GM19395 (cell line): Measurements from ENCODE around the gene M1AP.

Source experiments
- ATAC-seq: cut with Tn5 transposase; IDR thresholded peaks from one replicate; pipeline ENCODE4 v1.9.1; 2021; ENCODE audit warnings: mild to moderate bottlenecking, moderate library complexity; ENCODE audit not compliant: unreplicated experiment

M1AP gene

DNA sequence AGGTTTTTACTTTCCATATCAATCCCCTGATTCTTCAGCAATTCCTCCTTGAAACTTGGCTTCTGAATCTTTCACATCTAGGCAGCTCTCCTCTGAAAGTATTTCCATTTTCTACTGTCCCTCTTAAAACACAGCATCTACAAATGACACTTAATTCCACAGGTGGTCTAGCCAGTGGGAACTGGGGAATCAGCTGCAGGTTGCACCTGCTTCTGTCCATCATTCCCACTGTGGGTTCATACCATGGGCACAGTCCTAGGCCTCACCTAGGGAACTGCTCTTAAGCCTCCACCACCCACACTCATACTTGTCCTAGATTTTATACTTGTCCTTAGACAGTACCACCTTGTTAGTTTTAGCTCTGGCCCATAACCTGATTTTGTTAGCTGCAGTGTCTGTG is 96.6 kb downstream of the M1AP start:
- no peak for ATAC-seq

- ATAC-seq, result no peak
These were observed 97.9 kb downstream of the M1AP start for GRCh38 chr2:74550231-74550630.

DNA sequence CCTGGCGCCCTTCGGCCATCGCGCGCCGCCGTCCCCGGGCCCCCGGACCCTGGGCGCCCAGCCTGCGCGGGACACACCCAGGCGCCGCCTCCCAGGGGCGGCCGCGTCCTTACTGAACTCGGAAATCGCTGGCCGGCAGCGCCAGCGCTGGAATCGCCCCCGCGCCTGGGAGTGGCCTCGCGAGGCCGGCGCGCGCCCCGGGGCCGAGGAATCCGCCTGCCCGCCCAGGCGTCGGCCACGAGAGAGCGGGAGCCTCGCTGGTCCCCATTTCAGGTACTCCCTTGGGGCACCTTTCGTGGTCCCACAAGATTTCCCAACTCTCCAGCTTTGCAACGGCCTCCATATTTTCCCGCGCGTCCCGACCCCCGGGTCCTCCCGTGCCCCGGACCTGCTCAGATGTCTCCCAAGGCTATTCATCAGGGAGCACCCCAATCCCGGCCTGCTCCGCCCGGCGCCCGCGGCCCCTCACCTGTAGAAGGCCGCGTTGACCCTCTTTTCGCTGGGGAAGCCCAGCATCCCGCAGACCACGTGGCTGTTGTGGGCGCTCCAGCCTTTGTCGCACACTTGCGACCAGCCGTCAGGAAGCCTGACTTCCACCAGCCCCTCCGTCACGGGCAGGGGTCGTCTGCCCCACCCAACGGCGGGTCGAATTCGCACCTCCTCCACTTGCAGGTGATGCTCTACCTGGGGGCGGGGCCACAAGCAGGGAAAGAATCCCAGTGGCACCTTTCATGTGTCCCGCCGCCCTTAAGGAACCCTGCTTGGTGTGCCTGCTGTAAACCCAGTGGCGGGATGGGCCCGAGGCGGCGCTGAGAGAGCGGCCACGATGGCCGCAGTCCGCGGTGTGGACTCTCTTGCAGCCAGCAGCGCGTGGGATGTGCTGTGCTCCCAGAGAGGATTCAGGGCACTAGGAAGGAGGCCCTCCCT is 99.0 kb downstream of the M1AP start:
- ATAC-seq, result no peak

DNA sequence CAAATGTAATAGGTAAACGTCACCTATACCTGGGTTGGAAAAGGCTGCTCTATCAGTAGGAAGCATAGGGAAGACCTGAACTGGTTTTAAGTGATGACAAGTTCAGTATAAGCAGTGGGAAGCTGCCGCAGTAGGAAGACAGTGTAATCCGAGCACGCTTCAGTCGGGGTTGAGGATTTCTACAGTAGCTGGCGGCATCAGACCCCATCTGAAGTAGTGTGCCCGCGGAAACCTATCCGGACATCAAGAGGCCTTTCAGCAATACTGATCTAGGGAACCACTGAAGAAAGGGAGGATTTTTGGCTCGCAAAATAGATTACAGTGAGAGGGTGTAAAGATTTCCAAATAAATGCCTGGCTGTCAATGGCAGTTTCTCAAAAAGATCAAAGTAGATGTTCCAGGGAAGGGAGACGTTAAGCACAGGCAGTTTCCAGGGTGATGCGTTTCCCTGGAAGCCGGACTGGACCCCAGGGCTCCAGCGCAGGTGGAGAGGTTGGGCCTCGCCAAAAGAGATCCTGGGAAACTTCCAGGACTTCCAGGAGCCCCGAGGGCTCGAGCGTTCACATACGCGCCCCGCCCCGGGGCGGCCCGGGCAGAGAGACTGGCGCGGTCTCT is 99.7 kb downstream of the M1AP start:
- no peak for ATAC-seq

GRCh38 chr2:74546004-74546403 is 102.1 kb downstream of the M1AP start:
- ATAC-seq, result no peak

DNA sequence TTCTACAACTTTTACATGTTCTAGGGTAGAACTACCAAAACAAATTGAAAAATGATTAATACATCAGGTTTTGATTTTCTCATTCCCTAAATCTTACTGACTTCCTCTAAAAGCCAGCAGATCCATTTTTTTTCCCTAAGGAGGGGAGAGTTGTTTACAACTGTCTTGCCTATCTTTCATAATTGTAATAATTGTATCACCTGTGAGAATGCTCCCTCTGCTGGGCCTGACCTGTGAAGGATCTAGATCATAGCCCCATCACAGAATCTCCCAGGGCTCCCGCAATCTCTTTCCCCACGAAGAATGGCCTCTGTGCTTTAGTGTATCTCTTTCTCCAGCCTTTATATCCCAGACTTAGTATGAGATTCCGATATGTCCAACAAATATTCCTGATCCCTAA is 103.5 kb downstream of the M1AP start:
- no peak for ATAC-seq

DNA sequence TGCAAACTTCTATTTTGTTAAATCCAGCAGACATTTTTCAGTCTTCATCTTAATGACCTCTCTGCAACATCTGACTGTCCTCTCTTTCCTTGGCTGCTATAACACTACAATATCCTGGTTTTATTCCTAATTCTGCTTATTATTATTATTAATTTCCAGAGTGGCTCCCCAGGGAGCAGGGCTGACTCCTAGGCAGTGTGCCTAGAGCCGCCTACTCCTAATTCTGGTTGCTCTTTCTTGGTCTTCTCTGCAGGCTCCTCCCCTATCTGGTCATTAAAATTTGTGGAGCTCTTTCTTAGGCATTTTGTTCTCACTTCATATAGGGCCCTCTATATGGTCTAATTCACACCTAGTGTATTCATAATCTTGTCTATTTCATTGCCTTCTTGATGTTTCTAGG is 105.2 kb downstream of the M1AP start:
- no peak for ATAC-seq

DNA sequence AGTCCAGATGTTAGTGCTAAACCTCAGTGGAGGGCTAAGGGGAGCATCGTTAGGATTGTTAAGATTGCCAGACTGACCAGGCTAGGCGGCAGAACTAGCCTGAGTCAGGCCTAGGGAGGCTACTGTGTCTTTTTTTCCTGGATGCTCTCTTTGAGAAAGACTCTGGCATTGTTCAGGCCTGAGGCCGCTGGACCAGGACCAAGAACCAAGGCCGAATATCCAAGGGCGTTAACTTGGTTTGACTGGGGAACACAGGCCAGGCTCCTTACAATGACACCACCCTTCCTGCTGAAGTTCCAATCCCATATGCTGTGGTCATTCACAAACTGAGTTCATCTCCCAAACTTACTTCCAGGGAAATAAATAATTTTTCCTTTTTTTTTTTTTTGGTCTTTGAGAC is 107.8 kb downstream of the M1AP start:
- no peak for ATAC-seq

- no peak for ATAC-seq
These were observed 109.2 kb downstream of the M1AP start for GRCh38 chr2:74538881-74539339.

- ATAC-seq, result no peak
These were observed 111.0 kb downstream of the M1AP start for GRCh38 chr2:74537140-74537539.

DNA sequence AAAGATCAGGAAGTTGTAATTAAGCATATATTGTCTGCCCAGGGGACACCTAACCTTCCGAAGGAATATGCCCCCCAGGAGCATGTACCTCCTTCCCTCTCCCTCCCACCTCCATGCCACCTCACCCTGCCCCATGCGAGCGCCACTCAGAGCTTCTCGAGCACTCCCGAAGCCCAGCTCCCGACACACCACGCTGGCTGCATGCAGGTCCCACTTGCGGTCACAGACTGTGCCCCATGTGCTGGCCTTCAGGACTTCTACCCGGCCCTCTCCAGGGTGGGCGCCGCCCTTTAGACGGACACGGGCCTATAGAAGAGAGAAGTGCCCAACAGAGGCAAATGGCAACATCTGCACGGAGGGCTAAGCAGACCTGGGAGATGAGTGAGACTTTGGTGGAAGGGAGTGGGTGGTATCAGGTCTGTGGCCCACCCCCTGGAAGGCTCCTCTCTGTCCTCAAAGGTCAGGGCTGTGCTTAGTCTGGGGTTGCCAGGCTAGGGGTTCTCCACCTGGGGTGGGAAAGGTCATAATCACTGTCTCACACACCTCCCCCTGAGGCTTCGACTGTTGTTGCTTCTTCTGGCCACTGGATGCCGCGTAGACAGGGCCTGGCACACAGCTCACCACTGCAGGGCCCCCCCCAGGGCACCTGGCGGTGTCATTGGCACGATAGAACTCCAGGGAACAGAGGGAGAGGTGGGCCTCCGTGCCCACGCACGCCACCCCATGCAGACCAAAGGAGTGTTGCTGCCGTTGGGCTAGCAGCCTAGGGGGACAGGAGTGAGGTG is 111.8 kb downstream of the M1AP start:
- ATAC-seq, result no peak

- no peak for ATAC-seq
These were observed 112.6 kb downstream of the M1AP start for GRCh38 chr2:74535440-74535965.

GRCh38 chr2:74534411-74534810 is 113.7 kb downstream of the M1AP start:
- ATAC-seq, result no peak

GRCh38 chr2:74533464-74533863 is 114.7 kb downstream of the M1AP start:
- no peak for ATAC-seq

DNA sequence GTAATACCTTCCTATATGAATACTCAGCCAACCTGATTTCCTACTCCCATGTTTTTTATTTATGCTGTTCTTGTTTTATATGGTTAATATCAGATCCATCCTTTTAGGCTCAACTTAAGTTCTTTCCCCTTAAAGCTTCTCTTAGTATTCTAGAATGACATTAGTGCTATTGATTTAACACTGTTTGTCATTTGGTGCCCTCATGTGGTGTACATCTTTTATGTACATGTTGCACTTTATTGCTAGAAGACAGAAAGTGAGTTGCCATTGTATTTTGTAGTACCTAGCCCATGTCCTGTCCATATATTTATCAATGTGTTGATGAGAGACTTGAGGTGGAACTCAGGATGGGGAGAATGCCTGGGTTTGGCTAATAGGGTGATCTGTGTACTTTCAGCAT is 115.9 kb downstream of the M1AP start:
- no peak for ATAC-seq

- ATAC-seq, result no peak
These were observed 116.5 kb downstream of the M1AP start for GRCh38 chr2:74531666-74532065.

DNA sequence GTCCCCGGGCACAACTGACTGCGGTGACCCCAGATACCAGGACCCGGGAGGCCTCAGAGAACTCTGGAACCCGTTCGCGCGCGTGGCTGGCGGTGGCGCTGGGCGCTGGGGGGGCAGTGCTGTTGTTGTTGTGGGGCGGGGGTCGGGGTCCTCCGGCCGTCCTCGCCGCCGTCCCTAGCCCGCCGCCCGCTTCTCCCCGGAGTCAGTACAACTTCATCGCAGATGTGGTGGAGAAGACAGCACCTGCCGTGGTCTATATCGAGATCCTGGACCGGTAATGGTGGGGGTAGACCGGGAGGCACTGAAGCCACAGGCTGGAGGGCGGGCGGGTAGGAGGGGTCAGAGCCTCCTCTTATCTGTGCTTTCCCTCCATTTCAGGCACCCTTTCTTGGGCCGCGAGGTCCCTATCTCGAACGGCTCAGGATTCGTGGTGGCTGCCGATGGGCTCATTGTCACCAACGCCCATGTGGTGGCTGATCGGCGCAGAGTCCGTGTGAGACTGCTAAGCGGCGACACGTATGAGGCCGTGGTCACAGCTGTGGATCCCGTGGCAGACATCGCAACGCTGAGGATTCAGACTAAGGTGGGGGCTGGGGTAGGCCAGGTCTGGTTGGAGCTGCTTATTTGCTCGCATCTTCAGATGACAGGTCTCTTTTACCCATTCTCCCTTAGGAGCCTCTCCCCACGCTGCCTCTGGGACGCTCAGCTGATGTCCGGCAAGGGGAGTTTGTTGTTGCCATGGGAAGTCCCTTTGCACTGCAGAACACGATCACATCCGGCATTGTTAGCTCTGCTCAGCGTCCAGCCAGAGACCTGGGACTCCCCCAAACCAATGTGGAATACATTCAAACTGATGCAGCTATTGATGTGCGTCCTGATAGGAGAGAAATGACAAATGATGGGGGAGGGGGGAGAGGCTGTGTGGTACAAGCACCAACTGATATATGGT is 117.6 kb downstream of the M1AP start:
- ATAC-seq, result peak; percentile 41

- ATAC-seq, result peak; percentile 82
These were observed 118.5 kb downstream of the M1AP start, which contains the start of the genes AUP1 and HTRA2 for GRCh38 chr2:74529357-74530238. AUP1 (minus strand) TSS chr2:74529706; CDS start chr2:74529629, 77 bp downstream. HTRA2 (plus strand) TSS chr2:74529933; CDS start chr2:74530007, 74 bp downstream.
